ENCODE data around the gene MSGN1.

GRCh38 chr2:17780546-17780945, 35.7 kb upstream of the MSGN1 start:
- TF ChIP-seq GATA2 (IDR thresholded peaks at IDR 0.05; ENCODE audit: low read depth, low read length) (no peak), GATA3 (IDR thresholded peaks at IDR 0.05; ENCODE audit: low read depth, low read length) (no peak)

All from SH-SY5Y (cell line).